WERI-Rb-1 (cell line): ENCODE data around the gene EDEM1.

ENCODE experiments used
- DNase-seq: peaks from one replicate; pipeline ENCODE4 v3.0.0-alpha.2; 2020
- H3K27ac ChIP-seq: fragments of 250-450 bp; sonication (Bioruptor Pico); 2 replicates; pipeline ENCODE4 v1.5.1; 2020; ENCODE audit warnings: mild to moderate bottlenecking, moderate library complexity
- H3K27me3 ChIP-seq: fragments of 250-450 bp; sonication (Bioruptor Pico); 2 replicates; pipeline ENCODE4 v1.5.1; 2021; ENCODE audit warnings: mild to moderate bottlenecking, low read depth, moderate library complexity; ENCODE audit not compliant: insufficient read depth, severe bottlenecking
- H3K36me3 ChIP-seq: fragments of 250-450 bp; sonication (Bioruptor Pico); 2 replicates; pipeline ENCODE4 v1.5.1; 2020; ENCODE audit warnings: mild to moderate bottlenecking, moderate library complexity
- H3K4me3 ChIP-seq: 2 replicates; pipeline ENCODE4 v1.5.1; 2011; ENCODE audit warnings: low read depth, mild to moderate bottlenecking, control low read depth, low read length
- H3K9me3 ChIP-seq: fragments of 250-450 bp; sonication (Bioruptor Pico); 2 replicates; pipeline ENCODE4 v1.5.1; 2021; ENCODE audit warnings: mild to moderate bottlenecking, moderate library complexity; ENCODE audit not compliant: severe bottlenecking
- TF ChIP-seq, protein P1 (sequence below): IDR thresholded peaks from 2 replicates; pipeline ENCODE4 v1.5.1; 2011; ENCODE audit warnings: low read depth, mild to moderate bottlenecking, control low read depth, inconsistent platforms, low read length

The EDEM1 gene

DNA sequence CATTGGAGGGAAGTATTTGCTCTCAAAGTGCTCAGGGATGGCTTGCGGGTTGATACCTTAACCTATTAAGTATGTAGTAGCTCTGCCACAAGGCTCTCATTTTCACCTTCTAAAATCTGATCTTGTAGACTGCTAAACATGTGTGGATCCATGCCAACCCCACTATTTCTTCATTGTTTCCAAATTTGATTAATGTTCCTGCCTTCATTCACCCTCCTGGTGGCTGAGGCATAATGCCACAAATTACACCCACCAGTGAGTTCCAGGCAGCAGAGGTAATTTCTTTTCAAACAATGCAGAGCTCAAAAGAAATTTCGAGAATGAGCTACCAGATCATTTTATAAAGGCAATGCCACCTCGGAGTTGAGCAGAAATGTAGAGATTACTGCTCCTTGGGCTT is 71.0 kb downstream of the EDEM1 start:
- no peaks in the 10 kb centered on the region for H3K27me3 ChIP-seq

DNA sequence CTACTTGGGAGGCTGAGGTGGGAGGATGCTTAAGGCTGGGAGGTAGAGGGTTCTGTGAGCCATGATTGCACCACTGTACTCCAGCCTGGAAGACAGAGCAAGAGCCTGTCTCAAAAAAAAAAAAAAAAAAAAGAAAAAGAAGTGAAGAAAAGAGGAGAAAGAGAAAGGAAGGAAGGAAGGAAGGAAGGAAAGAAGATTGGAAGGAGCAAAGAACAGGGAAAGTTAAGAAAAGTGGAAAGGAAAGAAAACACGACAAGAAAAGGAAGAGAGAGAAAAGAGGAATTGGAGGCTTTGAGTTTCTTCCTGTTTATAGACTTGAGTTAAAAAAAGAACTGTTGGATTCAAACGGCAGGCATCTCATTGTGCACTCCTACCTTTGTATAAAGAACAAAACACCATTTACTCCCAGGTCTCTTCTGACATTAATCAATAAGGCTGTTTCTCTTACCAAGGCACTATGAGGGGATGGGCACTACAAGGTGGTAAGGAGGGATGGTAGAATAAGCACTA is 73.5 kb downstream of the EDEM1 start:
- DNase-seq = no peak
- Histone ChIP-seq H3K27me3 (no peaks in the 10 kb centered on the region), H3K27ac (no peak overlapping the region), H3K4me3 (no peak overlapping the region), H3K36me3 (no peaks in the 10 kb centered on the region), H3K9me3 (no peaks in the 10 kb centered on the region)
- TF ChIP-seq, protein P1, sequence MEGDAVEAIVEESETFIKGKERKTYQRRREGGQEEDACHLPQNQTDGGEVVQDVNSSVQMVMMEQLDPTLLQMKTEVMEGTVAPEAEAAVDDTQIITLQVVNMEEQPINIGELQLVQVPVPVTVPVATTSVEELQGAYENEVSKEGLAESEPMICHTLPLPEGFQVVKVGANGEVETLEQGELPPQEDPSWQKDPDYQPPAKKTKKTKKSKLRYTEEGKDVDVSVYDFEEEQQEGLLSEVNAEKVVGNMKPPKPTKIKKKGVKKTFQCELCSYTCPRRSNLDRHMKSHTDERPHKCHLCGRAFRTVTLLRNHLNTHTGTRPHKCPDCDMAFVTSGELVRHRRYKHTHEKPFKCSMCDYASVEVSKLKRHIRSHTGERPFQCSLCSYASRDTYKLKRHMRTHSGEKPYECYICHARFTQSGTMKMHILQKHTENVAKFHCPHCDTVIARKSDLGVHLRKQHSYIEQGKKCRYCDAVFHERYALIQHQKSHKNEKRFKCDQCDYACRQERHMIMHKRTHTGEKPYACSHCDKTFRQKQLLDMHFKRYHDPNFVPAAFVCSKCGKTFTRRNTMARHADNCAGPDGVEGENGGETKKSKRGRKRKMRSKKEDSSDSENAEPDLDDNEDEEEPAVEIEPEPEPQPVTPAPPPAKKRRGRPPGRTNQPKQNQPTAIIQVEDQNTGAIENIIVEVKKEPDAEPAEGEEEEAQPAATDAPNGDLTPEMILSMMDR = no peak

More for the DNA sequence above, 71.0 kb downstream of the EDEM1 start:
- Histone ChIP-seq H3K36me3 (no peaks in the 10 kb centered on the region), H3K4me3 (no peak overlapping the region), H3K9me3 (no peaks in the 10 kb centered on the region), H3K27ac (no peak overlapping the region)
- TF ChIP-seq, protein P1 = no peak
- no peak for DNase-seq

DNA sequence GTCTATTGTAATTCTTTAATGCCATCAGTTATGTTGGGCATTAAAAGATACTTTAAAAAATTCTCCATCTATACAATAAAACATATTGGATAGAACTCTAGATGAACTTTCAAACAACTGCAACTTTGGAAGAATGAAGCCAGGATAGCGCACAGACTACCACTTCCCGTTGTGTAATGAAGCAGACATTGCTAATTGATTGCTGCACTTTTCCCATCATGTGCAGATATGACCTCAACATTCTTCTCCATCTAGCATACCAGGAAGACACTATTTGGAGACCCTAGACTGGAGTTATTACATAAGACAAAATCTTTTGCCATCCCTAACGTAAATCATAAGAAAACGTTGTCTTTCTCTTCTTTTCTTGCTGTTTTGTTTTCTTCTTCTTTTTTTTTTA is 75.0 kb downstream of the EDEM1 start:
- TF ChIP-seq, protein P1 = no peak
- Histone ChIP-seq H3K27ac (no peak overlapping the region), H3K36me3 (no peaks in the 10 kb centered on the region), H3K4me3 (no peak overlapping the region), H3K9me3 (no peaks in the 10 kb centered on the region), H3K27me3 (no peaks in the 10 kb centered on the region)
- no peak for DNase-seq

DNA sequence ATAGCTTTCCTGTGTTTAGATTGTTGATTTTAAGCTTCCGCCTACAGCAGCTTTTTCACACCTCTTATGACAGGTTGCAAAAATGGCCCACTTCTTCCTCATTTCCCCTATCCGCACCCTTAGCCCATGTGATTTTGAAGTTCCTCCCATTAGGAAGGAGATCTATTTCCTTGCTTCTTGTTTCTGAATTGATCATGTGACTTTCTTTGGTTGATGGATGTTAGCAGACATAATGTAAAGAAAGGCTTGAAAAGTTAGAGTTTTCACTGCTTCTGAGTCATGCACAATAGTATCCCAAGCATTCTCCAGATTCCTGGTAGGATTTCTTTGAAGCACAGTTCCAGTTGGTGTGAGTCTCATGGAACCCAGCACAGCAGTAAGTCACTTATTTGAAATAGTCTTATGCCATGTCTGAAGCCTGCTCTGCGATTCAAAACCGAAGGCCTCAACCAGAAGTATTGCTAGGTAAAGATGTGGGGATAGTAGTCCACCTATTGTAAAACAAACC is 76.6 kb downstream of the EDEM1 start:
- DNase-seq = no peak
- TF ChIP-seq, protein P1 = no peak
- Histone ChIP-seq H3K4me3 (no peak overlapping the region), H3K27me3 (no peaks in the 10 kb centered on the region), H3K27ac (no peak overlapping the region), H3K9me3 (no peaks in the 10 kb centered on the region), H3K36me3 (no peaks in the 10 kb centered on the region)

DNA sequence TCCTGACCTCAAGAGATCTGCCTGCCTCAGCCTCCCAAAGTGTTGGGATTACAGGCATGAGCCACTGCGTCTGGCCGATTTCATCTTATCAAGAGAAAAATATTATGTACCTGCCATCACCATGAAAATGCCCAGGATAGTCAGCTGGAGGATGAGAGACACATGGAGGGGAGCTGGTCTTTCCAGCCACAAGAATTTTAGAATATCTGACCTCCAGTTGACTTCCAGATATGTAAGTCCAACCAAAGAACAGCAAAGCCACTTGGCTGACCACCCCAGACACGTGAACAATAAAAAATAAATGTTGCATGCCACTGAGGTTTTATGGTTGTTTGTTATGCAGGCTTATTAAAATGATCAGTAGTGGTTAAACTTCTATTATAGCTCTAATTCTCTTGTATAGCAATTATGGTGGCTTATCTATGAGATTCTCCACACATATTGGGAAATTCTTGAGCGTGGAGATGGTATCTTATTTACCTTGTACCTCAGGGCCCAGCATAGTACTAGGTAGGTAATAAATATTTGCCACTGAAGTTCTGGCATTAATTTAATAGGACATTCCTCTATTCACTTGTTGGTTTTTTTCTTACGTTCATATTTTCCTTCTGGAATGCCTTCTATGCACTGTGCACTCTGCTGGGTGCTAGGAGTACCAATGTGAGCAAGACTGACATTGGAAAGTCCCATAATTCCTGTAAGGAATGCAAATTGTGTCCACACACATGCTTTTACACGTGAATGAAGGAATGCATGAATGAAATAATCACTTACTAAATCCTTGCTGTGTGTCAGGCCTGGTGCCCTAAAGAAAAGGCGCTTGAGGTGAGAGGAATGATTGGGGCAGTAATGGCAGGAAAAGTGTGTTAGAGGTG is 77.6 kb downstream of the EDEM1 start:
- Histone ChIP-seq H3K4me3 (no peak overlapping the region), H3K27ac (no peak overlapping the region), H3K27me3 (no peaks in the 10 kb centered on the region), H3K36me3 (no peaks in the 10 kb centered on the region), H3K9me3 (no peaks in the 10 kb centered on the region)
- TF ChIP-seq, protein P1 = no peak
- DNase-seq = no peak
